ENCODE measurements around the gene TGFBR3.

Gene TGFBR3

GRCh38 chr1:91765880-91766443 lies 120.0 kb downstream of the TGFBR3 start:
- H3K27me3 ChIP-seq (ENCODE audit: insufficient read depth, low read length), result no peaks in the 10 kb centered on the region
- peaks cover 22% of the 10 kb centered on the region for H3K4me1 ChIP-seq (ENCODE audit: insufficient read depth, low read length)
- H3K9me3 ChIP-seq (ENCODE audit: low read length), result peaks cover 2% of the 10 kb centered on the region
- no peak overlapping the region for H2AFZ ChIP-seq (ENCODE audit: low read depth, low read length)
- H3K36me3 ChIP-seq (ENCODE audit: insufficient read depth, low read length), result no peaks in the 10 kb centered on the region
- H3K4me3 ChIP-seq (ENCODE audit: low read length), result no peak overlapping the region

- Histone ChIP-seq H3K36me3 (ENCODE audit: insufficient read depth, low read length) (no peaks in the 10 kb centered on the region), H3K4me1 (ENCODE audit: insufficient read depth, low read length) (peaks cover 16% of the 10 kb centered on the region), H3K9me3 (ENCODE audit: low read length) (peaks cover 2% of the 10 kb centered on the region), H3K4me3 (ENCODE audit: low read length) (no peak overlapping the region), H2AFZ (ENCODE audit: low read depth, low read length) (no peak overlapping the region), H3K27me3 (ENCODE audit: insufficient read depth, low read length) (no peaks in the 10 kb centered on the region)
These were observed 120.7 kb downstream of the TGFBR3 start for GRCh38 chr1:91765293-91765692.

DNA sequence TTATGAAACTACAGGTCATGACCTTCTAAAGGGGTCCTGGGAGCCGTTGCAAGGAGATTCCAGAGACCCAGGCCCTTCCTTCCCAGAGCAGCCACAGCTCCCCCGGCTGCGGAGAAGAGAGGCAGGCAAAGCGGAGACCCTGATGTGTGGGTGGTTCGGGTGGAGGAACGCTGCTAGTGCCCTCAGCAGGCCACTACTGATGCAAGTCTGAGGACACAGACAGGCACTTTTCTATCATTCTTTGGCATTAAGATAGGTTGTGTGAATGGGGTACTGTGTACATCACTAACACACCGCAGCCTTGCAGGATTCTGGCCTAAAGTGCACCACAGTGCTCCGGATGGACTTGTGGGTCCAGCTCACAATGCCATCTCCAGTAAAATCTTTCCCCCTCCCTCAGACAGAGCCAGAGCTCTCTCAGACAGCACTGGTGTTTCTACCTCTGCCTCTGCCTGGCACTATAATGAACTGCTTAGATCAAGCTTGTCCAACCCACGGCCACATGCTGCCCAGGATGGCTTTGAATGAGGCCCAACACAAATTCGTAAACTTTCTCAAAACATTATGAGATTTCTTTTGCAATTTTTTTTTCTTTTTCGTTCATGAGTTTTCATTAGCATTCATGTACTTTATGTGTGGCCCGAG lies 121.4 kb downstream of the TGFBR3 start:
- Histone ChIP-seq H3K27me3 (ENCODE audit: insufficient read depth, low read length) (no peaks in the 10 kb centered on the region), H2AFZ (ENCODE audit: low read depth, low read length) (no peak overlapping the region), H3K4me3 (ENCODE audit: low read length) (no peak overlapping the region), H3K9me3 (ENCODE audit: low read length) (peaks cover 2% of the 10 kb centered on the region), H3K4me1 (ENCODE audit: insufficient read depth, low read length) (peaks cover 9% of the 10 kb centered on the region), H3K36me3 (ENCODE audit: insufficient read depth, low read length) (no peaks in the 10 kb centered on the region)

GRCh38 chr1:91763252-91763651 lies 122.7 kb downstream of the TGFBR3 start:
- no peaks in the 10 kb centered on the region for H3K36me3 ChIP-seq (ENCODE audit: insufficient read depth, low read length)
- H3K4me3 ChIP-seq (ENCODE audit: low read length), result no peak overlapping the region
- no peaks in the 10 kb centered on the region for H3K27me3 ChIP-seq (ENCODE audit: insufficient read depth, low read length)
- H3K9me3 ChIP-seq (ENCODE audit: low read length), result peaks cover 2% of the 10 kb centered on the region
- H2AFZ ChIP-seq (ENCODE audit: low read depth, low read length), result no peak overlapping the region
- H3K4me1 ChIP-seq (ENCODE audit: insufficient read depth, low read length), result peaks cover 3% of the 10 kb centered on the region

GRCh38 chr1:91761295-91761721 lies 124.6 kb downstream of the TGFBR3 start:
- Histone ChIP-seq H3K4me1 (ENCODE audit: insufficient read depth, low read length) (peaks cover 3% of the 10 kb centered on the region), H3K27me3 (ENCODE audit: insufficient read depth, low read length) (no peaks in the 10 kb centered on the region), H3K36me3 (ENCODE audit: insufficient read depth, low read length) (no peaks in the 10 kb centered on the region), H3K4me3 (ENCODE audit: low read length) (no peak overlapping the region), H2AFZ (ENCODE audit: low read depth, low read length) (no peak overlapping the region), H3K9me3 (ENCODE audit: low read length) (peaks cover 2% of the 10 kb centered on the region)

- no peak overlapping the region for H3K4me3 ChIP-seq (ENCODE audit: low read length)
- no peaks in the 10 kb centered on the region for H3K27me3 ChIP-seq (ENCODE audit: insufficient read depth, low read length)
- H3K36me3 ChIP-seq (ENCODE audit: insufficient read depth, low read length), result no peaks in the 10 kb centered on the region
- H3K9me3 ChIP-seq (ENCODE audit: low read length), result peaks cover 2% of the 10 kb centered on the region
- H3K4me1 ChIP-seq (ENCODE audit: insufficient read depth, low read length), result peaks cover 3% of the 10 kb centered on the region
- no peak overlapping the region for H2AFZ ChIP-seq (ENCODE audit: low read depth, low read length)
These were observed 125.4 kb downstream of the TGFBR3 start for GRCh38 chr1:91760512-91760911.

DNA sequence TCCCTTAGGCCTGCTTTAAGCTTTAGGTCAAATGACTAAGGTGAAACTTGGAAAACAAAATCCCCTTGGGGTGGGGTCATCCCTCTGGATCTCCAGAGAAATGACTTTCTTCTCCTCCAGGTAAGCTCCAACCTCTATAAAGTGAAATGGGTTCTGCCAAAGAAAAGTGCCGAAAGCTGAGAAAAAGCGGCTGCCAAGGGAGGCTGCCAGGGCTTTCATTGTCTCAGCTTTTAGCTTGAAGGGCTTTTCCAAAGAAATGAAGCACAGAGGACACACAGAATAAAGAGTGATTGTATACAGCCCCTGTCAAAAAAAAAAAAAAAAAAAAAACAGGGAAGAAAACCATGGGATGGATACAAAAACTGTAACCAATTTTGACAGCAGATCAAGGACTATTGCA lies 126.9 kb downstream of the TGFBR3 start:
- H3K4me3 ChIP-seq (ENCODE audit: low read length), result no peak overlapping the region
- H2AFZ ChIP-seq (ENCODE audit: low read depth, low read length), result no peak overlapping the region
- H3K9me3 ChIP-seq (ENCODE audit: low read length), result peaks cover 2% of the 10 kb centered on the region
- no peaks in the 10 kb centered on the region for H3K27me3 ChIP-seq (ENCODE audit: insufficient read depth, low read length)
- no peaks in the 10 kb centered on the region for H3K36me3 ChIP-seq (ENCODE audit: insufficient read depth, low read length)
- peaks cover 5% of the 10 kb centered on the region for H3K4me1 ChIP-seq (ENCODE audit: insufficient read depth, low read length)

GRCh38 chr1:91757763-91758460 lies 128.0 kb downstream of the TGFBR3 start:
- Histone ChIP-seq H3K36me3 (ENCODE audit: insufficient read depth, low read length) (no peaks in the 10 kb centered on the region), H3K4me3 (ENCODE audit: low read length) (no peak overlapping the region), H3K27me3 (ENCODE audit: insufficient read depth, low read length) (no peaks in the 10 kb centered on the region), H3K4me1 (ENCODE audit: insufficient read depth, low read length) (peaks cover 7% of the 10 kb centered on the region), H2AFZ (ENCODE audit: low read depth, low read length) (no peak overlapping the region), H3K9me3 (ENCODE audit: low read length) (no peaks in the 10 kb centered on the region)

GRCh38 chr1:91755702-91756287 lies 130.2 kb downstream of the TGFBR3 start:
- Histone ChIP-seq H3K9me3 (ENCODE audit: low read length) (no peaks in the 10 kb centered on the region), H3K4me3 (ENCODE audit: low read length) (no peak overlapping the region), H3K27me3 (ENCODE audit: insufficient read depth, low read length) (no peaks in the 10 kb centered on the region), H2AFZ (ENCODE audit: low read depth, low read length) (no peak overlapping the region), H3K36me3 (ENCODE audit: insufficient read depth, low read length) (no peaks in the 10 kb centered on the region), H3K4me1 (ENCODE audit: insufficient read depth, low read length) (peaks cover 7% of the 10 kb centered on the region)

- Histone ChIP-seq H2AFZ (ENCODE audit: low read depth, low read length) (no peak overlapping the region), H3K4me1 (ENCODE audit: insufficient read depth, low read length) (peaks cover 7% of the 10 kb centered on the region), H3K9me3 (ENCODE audit: low read length) (no peaks in the 10 kb centered on the region), H3K4me3 (ENCODE audit: low read length) (no peak overlapping the region), H3K36me3 (ENCODE audit: insufficient read depth, low read length) (no peaks in the 10 kb centered on the region), H3K27me3 (ENCODE audit: insufficient read depth, low read length) (no peaks in the 10 kb centered on the region)
These were observed 131.0 kb downstream of the TGFBR3 start for GRCh38 chr1:91754816-91755580.

DNA sequence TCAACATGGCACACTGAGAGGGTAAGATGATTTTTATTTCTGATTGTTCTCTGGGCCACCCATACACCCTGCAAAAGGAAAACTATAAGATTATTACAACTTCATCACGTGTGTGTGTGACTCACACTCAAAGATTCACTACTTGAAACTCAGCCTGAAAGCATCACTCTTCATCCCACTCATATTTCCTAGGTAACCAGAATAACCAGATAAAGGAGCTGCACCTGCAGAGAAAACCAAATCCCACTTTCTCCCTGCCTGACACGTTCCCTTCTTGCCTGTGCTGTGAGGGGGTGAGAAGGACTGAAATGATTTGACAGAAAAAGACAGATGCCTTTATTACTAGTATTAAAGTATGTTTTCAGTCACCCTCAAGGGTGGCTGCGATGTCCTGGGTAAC lies 131.6 kb downstream of the TGFBR3 start:
- Histone ChIP-seq H3K36me3 (ENCODE audit: insufficient read depth, low read length) (no peaks in the 10 kb centered on the region), H3K9me3 (ENCODE audit: low read length) (no peaks in the 10 kb centered on the region), H3K27me3 (ENCODE audit: insufficient read depth, low read length) (no peaks in the 10 kb centered on the region), H2AFZ (ENCODE audit: low read depth, low read length) (no peak overlapping the region), H3K4me3 (ENCODE audit: low read length) (no peak overlapping the region), H3K4me1 (ENCODE audit: insufficient read depth, low read length) (peaks cover 7% of the 10 kb centered on the region)

- peaks cover 7% of the 10 kb centered on the region for H3K4me1 ChIP-seq (ENCODE audit: insufficient read depth, low read length)
- H3K9me3 ChIP-seq (ENCODE audit: low read length), result no peaks in the 10 kb centered on the region
- H2AFZ ChIP-seq (ENCODE audit: low read depth, low read length), result no peak overlapping the region
- H3K27me3 ChIP-seq (ENCODE audit: insufficient read depth, low read length), result no peaks in the 10 kb centered on the region
- no peak overlapping the region for H3K4me3 ChIP-seq (ENCODE audit: low read length)
- H3K36me3 ChIP-seq (ENCODE audit: insufficient read depth, low read length), result no peaks in the 10 kb centered on the region
These were observed 132.1 kb downstream of the TGFBR3 start for GRCh38 chr1:91753878-91754277.

DNA sequence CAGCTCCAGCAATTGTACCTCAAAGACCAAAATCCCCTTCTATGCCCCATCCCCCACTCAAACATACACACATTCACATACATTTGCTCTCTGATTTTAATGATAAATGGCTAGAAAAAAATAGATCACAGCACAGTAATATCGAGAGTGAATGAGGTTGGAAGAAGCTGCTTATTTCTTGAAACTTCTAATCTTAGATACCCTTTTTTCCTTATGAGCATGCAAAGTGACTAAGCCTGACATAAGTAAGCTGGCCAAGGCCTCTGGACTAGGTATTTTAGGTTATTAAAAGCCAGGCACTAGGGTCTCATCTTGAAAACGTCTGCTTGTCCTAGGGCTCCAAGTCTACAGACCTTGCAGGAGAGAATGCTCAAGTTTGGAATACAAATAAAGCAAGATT lies 133.6 kb downstream of the TGFBR3 start:
- H3K4me1 ChIP-seq (ENCODE audit: insufficient read depth, low read length), result peaks cover 7% of the 10 kb centered on the region
- no peaks in the 10 kb centered on the region for H3K27me3 ChIP-seq (ENCODE audit: insufficient read depth, low read length)
- H2AFZ ChIP-seq (ENCODE audit: low read depth, low read length), result no peak overlapping the region
- no peak overlapping the region for H3K4me3 ChIP-seq (ENCODE audit: low read length)
- no peaks in the 10 kb centered on the region for H3K9me3 ChIP-seq (ENCODE audit: low read length)
- no peaks in the 10 kb centered on the region for H3K36me3 ChIP-seq (ENCODE audit: insufficient read depth, low read length)
